Stomach (tissue), 4 donors: ENCODE data around the gene WDR4.
"Not testable (repeated sequence)": the region's sequence is repeated elsewhere in the genome, so short reads cannot be mapped to it uniquely, and the experiment has no call there.

Experiments
- POLR2A ChIP-seq, 4 donors: fragments of 450-650 bp; IDR thresholded peaks; one replicate each; pipeline ENCODE4 v1.6.1; 2016; ENCODE audit warnings: antibody characterized with exemption in 4 of 4, control low read depth in 2 of 4, mild to moderate bottlenecking in 1 of 4, moderate library complexity in 1 of 4
- POLR2AphosphoS5 ChIP-seq, 3 donors: sonication (generic); formaldehyde crosslinking; IDR thresholded peaks; one replicate each; pipeline ENCODE4 v1.6.1; 2016; ENCODE audit warnings: antibody characterized with exemption in 3 of 3
- TF ChIP-seq, protein P1 (sequence below), 7 experiments: fragments of 450-650 bp in 4 of 7; fragments of 200-600 bp in 3 of 7; sonication (generic) in 3 of 7; IDR thresholded peaks; one replicate each; pipeline ENCODE4 v1.5.1; 2016 to 2019; ENCODE audit warnings: antibody characterized with exemption in 7 of 7, control low read depth in 2 of 7, mild to moderate bottlenecking in 1 of 7

DNA sequence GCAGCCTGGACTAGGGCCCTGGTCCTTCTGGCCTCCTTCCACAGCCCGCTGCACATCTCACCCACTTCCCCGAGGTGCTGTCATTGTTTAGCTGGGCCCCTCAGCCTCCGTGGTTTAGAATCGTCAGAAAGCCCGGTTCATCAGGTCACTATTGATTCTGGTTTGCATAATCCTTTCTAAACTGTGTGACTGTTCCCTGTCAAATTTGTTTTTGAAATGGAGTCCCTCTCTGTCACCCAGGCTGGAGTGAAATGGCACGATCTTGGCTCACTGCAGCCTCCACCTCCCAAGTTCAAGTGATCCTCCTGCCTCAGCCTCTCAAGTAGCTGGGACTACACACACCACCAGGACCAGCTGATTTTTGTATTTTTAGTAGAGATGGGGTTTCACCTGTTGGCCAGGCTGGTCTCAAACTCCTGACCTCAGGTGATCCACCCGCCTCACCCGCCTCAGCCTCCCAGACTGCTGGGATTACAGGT lies 41.1 kb downstream of the WDR4 start:
- not testable (repeated sequence) for TF ChIP-seq POLR2A, POLR2AphosphoS5 (IDR thresholded peaks at IDR 0.05)
- TF ChIP-seq, protein P1, sequence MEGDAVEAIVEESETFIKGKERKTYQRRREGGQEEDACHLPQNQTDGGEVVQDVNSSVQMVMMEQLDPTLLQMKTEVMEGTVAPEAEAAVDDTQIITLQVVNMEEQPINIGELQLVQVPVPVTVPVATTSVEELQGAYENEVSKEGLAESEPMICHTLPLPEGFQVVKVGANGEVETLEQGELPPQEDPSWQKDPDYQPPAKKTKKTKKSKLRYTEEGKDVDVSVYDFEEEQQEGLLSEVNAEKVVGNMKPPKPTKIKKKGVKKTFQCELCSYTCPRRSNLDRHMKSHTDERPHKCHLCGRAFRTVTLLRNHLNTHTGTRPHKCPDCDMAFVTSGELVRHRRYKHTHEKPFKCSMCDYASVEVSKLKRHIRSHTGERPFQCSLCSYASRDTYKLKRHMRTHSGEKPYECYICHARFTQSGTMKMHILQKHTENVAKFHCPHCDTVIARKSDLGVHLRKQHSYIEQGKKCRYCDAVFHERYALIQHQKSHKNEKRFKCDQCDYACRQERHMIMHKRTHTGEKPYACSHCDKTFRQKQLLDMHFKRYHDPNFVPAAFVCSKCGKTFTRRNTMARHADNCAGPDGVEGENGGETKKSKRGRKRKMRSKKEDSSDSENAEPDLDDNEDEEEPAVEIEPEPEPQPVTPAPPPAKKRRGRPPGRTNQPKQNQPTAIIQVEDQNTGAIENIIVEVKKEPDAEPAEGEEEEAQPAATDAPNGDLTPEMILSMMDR (IDR thresholded peaks at IDR 0.05) = not testable (repeated sequence)
